Right atrium auricular region (tissue), 2 donors: ENCODE results near the gene CDKN2AIP. TPM values are rescaled to one million over a fixed set of nuclear protein-coding genes. Genes with fewer than 3 reads are reported as not detected.

Source experiments
- DNase-seq: peaks from one replicate; pipeline ENCODE4 v3.0.0-alpha.2; 2019; ENCODE audit warnings: low spot score
- H3K27ac ChIP-seq, 2 donors: fragments of 200-600 bp; sonication (generic); 1 replicate in 1 of 2; 2 replicates in 1 of 2; pipeline ENCODE4 v1.5.1; 2016 to 2019
- H3K27me3 ChIP-seq, 2 donors: fragments of 200-600 bp; sonication (generic); one replicate each; pipeline versions ENCODE4 v1.5.1 to v1.6.0; 2017 to 2019
- H3K36me3 ChIP-seq: fragments of 200-600 bp; sonication (generic); one replicate; pipeline ENCODE4 v1.5.1; 2016
- H3K4me1 ChIP-seq, 2 donors: fragments of 200-600 bp; sonication (generic); one replicate each; pipeline versions ENCODE4 v1.5.1 to v1.6.0; 2017 to 2019
- H3K4me3 ChIP-seq, 2 donors: fragments of 200-600 bp; sonication (generic); 1 replicate in 1 of 2; 2 replicates in 1 of 2; pipeline ENCODE4 v1.5.1; 2017 to 2019; ENCODE audit warnings: mild to moderate bottlenecking in 1 of 2, moderate library complexity in 1 of 2
- H3K9me3 ChIP-seq, 2 donors: fragments of 200-600 bp; sonication (generic); one replicate each; pipeline ENCODE4 v1.5.1; 2019
- total RNA-seq, 2 donors: library from RNA; depleted of rRNA; stranded (reverse); fragments of >200 nt; gene quantifications; one replicate each; pipeline ENCODE4 v1.1.0, GENCODE V29; 2016
- TF ChIP-seq, protein P1 (sequence below), 2 donors: fragments of 200-600 bp; sonication (generic); IDR thresholded peaks; one replicate each; pipeline ENCODE4 v1.5.1; 2019; ENCODE audit warnings: antibody characterized with exemption in 2 of 2

The CDKN2AIP gene
- total RNA-seq: 10 to 100 TPM in 1 of 2 donors, 1 to 10 TPM in 1; 9.7 to 11.1 TPM

- peak; percentile 90 for DNase-seq
- Histone ChIP-seq H3K9me3 (no peaks in the 10 kb centered on the region), H3K4me3 (peak within 1 kb of the TSS; percentile 85 to 89), H3K27me3 (no peaks in the 10 kb centered on the region), H3K4me1 (peaks cover 0 to 47% of the 10 kb centered on the region in 2 donors), H3K27ac (peak within 1 kb of the TSS; percentile 98), H3K36me3 (peaks cover 27% of the 10 kb centered on the region)
- TF ChIP-seq, protein P1, sequence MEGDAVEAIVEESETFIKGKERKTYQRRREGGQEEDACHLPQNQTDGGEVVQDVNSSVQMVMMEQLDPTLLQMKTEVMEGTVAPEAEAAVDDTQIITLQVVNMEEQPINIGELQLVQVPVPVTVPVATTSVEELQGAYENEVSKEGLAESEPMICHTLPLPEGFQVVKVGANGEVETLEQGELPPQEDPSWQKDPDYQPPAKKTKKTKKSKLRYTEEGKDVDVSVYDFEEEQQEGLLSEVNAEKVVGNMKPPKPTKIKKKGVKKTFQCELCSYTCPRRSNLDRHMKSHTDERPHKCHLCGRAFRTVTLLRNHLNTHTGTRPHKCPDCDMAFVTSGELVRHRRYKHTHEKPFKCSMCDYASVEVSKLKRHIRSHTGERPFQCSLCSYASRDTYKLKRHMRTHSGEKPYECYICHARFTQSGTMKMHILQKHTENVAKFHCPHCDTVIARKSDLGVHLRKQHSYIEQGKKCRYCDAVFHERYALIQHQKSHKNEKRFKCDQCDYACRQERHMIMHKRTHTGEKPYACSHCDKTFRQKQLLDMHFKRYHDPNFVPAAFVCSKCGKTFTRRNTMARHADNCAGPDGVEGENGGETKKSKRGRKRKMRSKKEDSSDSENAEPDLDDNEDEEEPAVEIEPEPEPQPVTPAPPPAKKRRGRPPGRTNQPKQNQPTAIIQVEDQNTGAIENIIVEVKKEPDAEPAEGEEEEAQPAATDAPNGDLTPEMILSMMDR (IDR thresholded peaks at IDR 0.05): peak in 1 of 2 donors; percentile 33
Observed at GRCh38 chr4:183444214-183445096, at the start of gene CDKN2AIP. TSS of gene CDKN2AIP (plus strand) at chr4:183444636. CDS start at chr4:183444798, 162 bp downstream.

- no peak overlapping the region for H3K4me3 ChIP-seq
- H3K4me1 ChIP-seq: peaks cover 0 to 8% of the 10 kb centered on the region in 2 donors
- DNase-seq: no peak
- TF ChIP-seq, protein P1 (IDR thresholded peaks at IDR 0.05): no peak
- H3K9me3 ChIP-seq: no peaks in the 10 kb centered on the region
- no peaks in the 10 kb centered on the region for H3K36me3 ChIP-seq
- no peaks in the 10 kb centered on the region for H3K27me3 ChIP-seq
- no peak overlapping the region for H3K27ac ChIP-seq
Observed at GRCh38 chr4:183395395-183395794, 49.0 kb upstream of the CDKN2AIP start.

DNA sequence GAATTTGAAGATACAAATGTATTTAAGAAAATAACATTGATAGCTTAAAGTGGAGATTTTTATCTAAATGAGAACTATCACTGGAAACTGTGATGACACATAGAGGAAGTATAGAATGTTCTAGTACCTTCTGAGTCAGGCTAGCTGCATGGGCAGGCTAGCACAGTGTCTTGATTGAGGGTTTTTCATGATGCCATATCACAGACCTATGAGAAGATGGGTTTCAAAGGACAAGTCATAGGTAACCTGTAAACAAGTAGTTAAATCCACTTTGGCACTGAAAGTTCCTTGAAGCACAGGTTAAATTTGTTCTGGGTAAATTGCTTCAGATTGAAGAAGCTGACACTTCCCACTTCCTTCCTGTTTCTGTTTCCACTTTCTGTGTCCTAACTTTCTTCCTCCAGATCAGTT lies 48.2 kb upstream of the CDKN2AIP start:
- DNase-seq: no peak
- Histone ChIP-seq H3K36me3 (no peaks in the 10 kb centered on the region), H3K4me1 (peaks cover 0 to 8% of the 10 kb centered on the region in 2 donors), H3K27ac (no peak overlapping the region), H3K27me3 (no peaks in the 10 kb centered on the region), H3K4me3 (no peak overlapping the region), H3K9me3 (no peaks in the 10 kb centered on the region)
- TF ChIP-seq, protein P1 (IDR thresholded peaks at IDR 0.05): no peak

DNA sequence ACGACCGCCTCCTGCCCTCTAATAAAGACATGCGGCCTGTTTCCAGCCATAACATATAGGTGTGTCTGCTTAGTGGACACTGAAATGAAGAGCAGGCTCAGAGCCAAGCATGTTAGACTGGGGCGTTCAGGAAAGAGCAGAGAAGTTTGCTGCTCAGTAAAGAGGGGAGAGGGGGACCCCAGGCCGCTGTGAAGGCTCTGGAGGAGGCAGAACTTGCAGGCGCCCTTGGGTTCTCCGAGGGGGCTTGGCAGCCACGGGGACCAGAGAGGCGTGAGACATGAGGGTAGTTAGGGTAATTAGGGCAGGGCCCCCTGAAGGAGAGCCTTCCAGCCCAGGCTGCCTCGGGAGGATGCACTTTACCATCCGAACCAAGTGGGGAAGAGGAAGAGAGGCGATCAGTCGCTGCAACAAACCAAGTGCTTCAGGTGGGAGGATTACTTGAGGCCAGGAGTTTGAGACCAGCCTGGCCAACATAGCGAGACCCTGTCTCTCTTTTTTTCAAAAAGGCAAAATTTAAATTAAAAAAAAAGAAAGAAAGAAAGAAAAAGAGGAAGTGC lies 46.6 kb upstream of the CDKN2AIP start:
- Histone ChIP-seq H3K36me3 (no peaks in the 10 kb centered on the region), H3K27ac (no peak overlapping the region), H3K9me3 (no peaks in the 10 kb centered on the region), H3K27me3 (no peaks in the 10 kb centered on the region), H3K4me3 (peak overlapping the region in 1 of 2 donors; percentile 56), H3K4me1 (peaks cover 0 to 8% of the 10 kb centered on the region in 2 donors)
- TF ChIP-seq, protein P1 (IDR thresholded peaks at IDR 0.05): no peak
- no peak for DNase-seq

- no peaks in the 10 kb centered on the region for H3K27me3 ChIP-seq
- TF ChIP-seq, protein P1 (IDR thresholded peaks at IDR 0.05): peak; percentile 49 to 67
- peak overlapping the region; percentile 11 to 61 for H3K27ac ChIP-seq
Observed at GRCh38 chr4:183398298-183399125, 45.9 kb upstream of the CDKN2AIP start.

More at GRCh38 chr4:183398298-183399125, 45.9 kb upstream of the CDKN2AIP start:
- H3K4me3 ChIP-seq: peak overlapping the region; percentile 41 to 56
- H3K4me1 ChIP-seq: peaks cover 0 to 8% of the 10 kb centered on the region in 2 donors
- H3K36me3 ChIP-seq: no peaks in the 10 kb centered on the region
- H3K9me3 ChIP-seq: no peaks in the 10 kb centered on the region
- peak; percentile 68 for DNase-seq
